Vagina (tissue), 2 donors: ENCODE results near the gene OOSP2. TPM values are rescaled to one million over a fixed set of nuclear protein-coding genes. Genes with fewer than 3 reads are reported as not detected.
"Not testable (repeated sequence)": the region's sequence is repeated elsewhere in the genome, so short reads cannot be mapped to it uniquely, and the experiment has no call there.

Experiments
- DNase-seq, 2 donors: peaks; one replicate each; pipeline ENCODE4 v3.0.0-alpha.2; 2017; ENCODE audit errors: extremely low spot score in 2 of 2
- H3K27ac ChIP-seq: fragments of 200-600 bp; sonication (generic); one replicate; pipeline ENCODE4 v1.5.1; 2019
- H3K27me3 ChIP-seq: fragments of 200-600 bp; sonication (generic); one replicate; pipeline ENCODE4 v1.5.1; 2019
- H3K36me3 ChIP-seq, 2 donors: fragments of 200-600 bp; sonication (generic); one replicate each; pipeline ENCODE4 v1.5.1; 2017 to 2019
- H3K4me1 ChIP-seq: fragments of 200-600 bp; sonication (generic); one replicate; pipeline ENCODE4 v1.5.1; 2019
- H3K4me3 ChIP-seq, 2 donors: fragments of 200-600 bp; sonication (generic); 1 replicate in 1 of 2; 2 replicates in 1 of 2; pipeline ENCODE4 v1.5.1; 2016 to 2019
- H3K9me3 ChIP-seq: fragments of 200-600 bp; sonication (generic); one replicate; pipeline ENCODE4 v1.5.1; 2019
- CTCF ChIP-seq, 3 experiments: fragments of 450-650 bp in 2 of 3; fragments of 200-600 bp in 1 of 3; sonication (generic) in 1 of 3; IDR thresholded peaks; one replicate each; pipeline ENCODE4 v1.5.1; 2017 to 2019; ENCODE audit warnings: antibody characterized with exemption in 3 of 3, mild to moderate bottlenecking in 2 of 3, moderate library complexity in 2 of 3
- POLR2A ChIP-seq, 2 donors: fragments of 450-650 bp; IDR thresholded peaks; one replicate each; pipeline ENCODE4 v1.6.1; 2017; ENCODE audit warnings: antibody characterized with exemption in 2 of 2, mild to moderate bottlenecking in 2 of 2, moderate library complexity in 2 of 2
- POLR2AphosphoS5 ChIP-seq, 2 donors: sonication (generic); formaldehyde crosslinking; IDR thresholded peaks; one replicate each; pipeline ENCODE4 v1.9.0; 2017; ENCODE audit warnings: antibody characterized with exemption in 2 of 2, mild to moderate bottlenecking in 2 of 2, low read depth in 1 of 2; ENCODE audit not compliant: insufficient read depth in 1 of 2
- intact Hi-C: fragments of 100-400 bp; cut with DNase I; formaldehyde crosslinking; loops from one replicate; pipeline ENCODE4 v1.15.1; 2023
- total RNA-seq: library from RNA; depleted of rRNA; stranded (reverse); fragments of >200 nt; gene quantifications from one replicate; pipeline ENCODE4 v1.2.3, GENCODE V29; 2016

The OOSP2 gene
- total RNA-seq, 1 donor from 2014 or later: not detected

GRCh38 chr11:60064111-60064510, 23.9 kb downstream of the OOSP2 start:
- H3K36me3 ChIP-seq: no peaks in the 10 kb centered on the region
- H3K27me3 ChIP-seq: no peaks in the 10 kb centered on the region
- DNase-seq: no peak
- H3K9me3 ChIP-seq: no peaks in the 10 kb centered on the region
- no peaks in the 10 kb centered on the region for H3K4me1 ChIP-seq
- intact Hi-C loops: no loop called here
- H3K4me3 ChIP-seq: no peak overlapping the region
- no peak overlapping the region for H3K27ac ChIP-seq
- no peak for TF ChIP-seq CTCF (IDR thresholded peaks at IDR 0.05)
- no peak for TF ChIP-seq POLR2AphosphoS5 (IDR thresholded peaks at IDR 0.05; ENCODE audit: insufficient read depth in 1 of 2, low read depth in 1 of 2)
- no peak for TF ChIP-seq POLR2A (IDR thresholded peaks at IDR 0.05)

GRCh38 chr11:60065801-60066200, 25.6 kb downstream of the OOSP2 start:
- intact Hi-C loops: no loop called here
- DNase-seq: no peak
- no peaks in the 10 kb centered on the region for H3K4me1 ChIP-seq
- no peak overlapping the region for H3K27ac ChIP-seq
- H3K27me3 ChIP-seq: no peaks in the 10 kb centered on the region
- no peak overlapping the region for H3K4me3 ChIP-seq
- no peaks in the 10 kb centered on the region for H3K36me3 ChIP-seq
- TF ChIP-seq POLR2AphosphoS5 (IDR thresholded peaks at IDR 0.05; ENCODE audit: insufficient read depth in 1 of 2, low read depth in 1 of 2) (no peak), POLR2A (IDR thresholded peaks at IDR 0.05) (no peak)
- H3K9me3 ChIP-seq: no peaks in the 10 kb centered on the region

GRCh38 chr11:60069450-60069849, 29.2 kb downstream of the OOSP2 start:
- H3K27me3 ChIP-seq: no peaks in the 10 kb centered on the region
- intact Hi-C loops: no loop called here
- H3K4me3 ChIP-seq: no peak overlapping the region
- DNase-seq: no peak
- H3K27ac ChIP-seq: no peak overlapping the region
- H3K9me3 ChIP-seq: no peaks in the 10 kb centered on the region
- TF ChIP-seq POLR2AphosphoS5 (IDR thresholded peaks at IDR 0.05; ENCODE audit: insufficient read depth in 1 of 2, low read depth in 1 of 2) (no peak), POLR2A (IDR thresholded peaks at IDR 0.05) (no peak)
- H3K4me1 ChIP-seq: no peaks in the 10 kb centered on the region
- no peaks in the 10 kb centered on the region for H3K36me3 ChIP-seq

GRCh38 chr11:60071644-60072043, 31.4 kb downstream of the OOSP2 start:
- H3K27me3 ChIP-seq, H3K4me1 ChIP-seq, DNase-seq, H3K4me3 ChIP-seq, intact Hi-C loops, H3K36me3 ChIP-seq, H3K9me3 ChIP-seq, H3K27ac ChIP-seq: not testable (repeated sequence)

GRCh38 chr11:60077216-60077817, 37.1 kb downstream of the OOSP2 start:
- TF ChIP-seq POLR2AphosphoS5 (IDR thresholded peaks at IDR 0.05; ENCODE audit: insufficient read depth in 1 of 2, low read depth in 1 of 2) (no peak), CTCF (IDR thresholded peaks at IDR 0.05) (no peak), POLR2A (IDR thresholded peaks at IDR 0.05) (no peak)
- no peak overlapping the region for H3K27ac ChIP-seq
- no peaks in the 10 kb centered on the region for H3K36me3 ChIP-seq
- intact Hi-C loops: no loop called here
- no peaks in the 10 kb centered on the region for H3K9me3 ChIP-seq
- H3K4me1 ChIP-seq: no peaks in the 10 kb centered on the region
- DNase-seq: no peak
- H3K4me3 ChIP-seq: no peak overlapping the region
- no peaks in the 10 kb centered on the region for H3K27me3 ChIP-seq

GRCh38 chr11:60077981-60078380, 37.8 kb downstream of the OOSP2 start:
- H3K27ac ChIP-seq: no peak overlapping the region
- intact Hi-C loops: no loop called here
- TF ChIP-seq POLR2A (IDR thresholded peaks at IDR 0.05) (no peak), POLR2AphosphoS5 (IDR thresholded peaks at IDR 0.05; ENCODE audit: insufficient read depth in 1 of 2, low read depth in 1 of 2) (no peak), CTCF (IDR thresholded peaks at IDR 0.05) (no peak)
- H3K4me1 ChIP-seq: no peaks in the 10 kb centered on the region
- no peaks in the 10 kb centered on the region for H3K9me3 ChIP-seq
- no peaks in the 10 kb centered on the region for H3K27me3 ChIP-seq
- no peak overlapping the region for H3K4me3 ChIP-seq
- no peaks in the 10 kb centered on the region for H3K36me3 ChIP-seq
- DNase-seq: no peak
